SH-SY5Y (cell line): ENCODE measurements around the gene RAD51B.

Source experiments
- GATA2 ChIP-seq: IDR thresholded peaks from 2 replicates; pipeline ENCODE4 v1.6.1; 2011; ENCODE audit warnings: mild to moderate bottlenecking, low read depth, low read length
- GATA3 ChIP-seq: IDR thresholded peaks from 2 replicates; pipeline ENCODE4 v1.6.1; 2011; ENCODE audit warnings: low read depth, mild to moderate bottlenecking, low read length, moderate library complexity

DNA sequence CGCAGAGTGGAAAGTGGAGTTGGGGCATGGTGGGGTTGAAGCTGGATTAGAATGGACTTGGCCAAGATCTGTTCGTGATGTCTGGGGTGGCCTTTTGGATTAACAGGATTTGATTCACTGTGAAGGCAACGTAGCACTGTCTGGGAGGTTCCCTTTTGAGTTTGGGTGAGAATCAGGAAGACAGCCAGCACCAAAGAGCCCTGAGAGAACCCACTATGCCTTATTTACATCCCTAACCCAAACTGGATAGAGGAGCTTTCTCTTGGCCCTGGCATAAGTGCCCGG lies 703.7 kb downstream of the RAD51B start:
- TF ChIP-seq GATA2 = no peak
- no peak for TF ChIP-seq GATA3
